Measurements from ENCODE around the gene THPO.

DNA sequence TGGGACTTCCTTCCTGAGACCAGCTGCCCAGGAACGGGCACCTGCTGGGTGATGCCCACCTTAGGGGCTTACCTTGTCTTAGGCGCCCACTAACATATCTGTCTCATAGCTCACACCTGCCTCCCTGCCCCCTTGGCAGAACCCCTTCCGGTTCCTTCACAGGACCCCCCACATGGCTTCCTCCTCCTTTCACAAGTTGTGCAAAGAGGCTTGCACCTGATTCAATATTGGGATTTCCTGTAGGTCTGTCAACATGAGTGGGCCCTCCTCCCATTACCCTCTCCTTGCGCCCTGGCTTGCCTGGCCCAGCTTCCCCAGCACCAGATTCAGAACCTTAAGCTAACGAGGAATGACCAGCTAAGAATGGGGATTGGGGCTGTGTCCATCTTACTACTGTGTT, 633 bp downstream of the THPO start:
- TF ChIP-seq, protein P1, sequence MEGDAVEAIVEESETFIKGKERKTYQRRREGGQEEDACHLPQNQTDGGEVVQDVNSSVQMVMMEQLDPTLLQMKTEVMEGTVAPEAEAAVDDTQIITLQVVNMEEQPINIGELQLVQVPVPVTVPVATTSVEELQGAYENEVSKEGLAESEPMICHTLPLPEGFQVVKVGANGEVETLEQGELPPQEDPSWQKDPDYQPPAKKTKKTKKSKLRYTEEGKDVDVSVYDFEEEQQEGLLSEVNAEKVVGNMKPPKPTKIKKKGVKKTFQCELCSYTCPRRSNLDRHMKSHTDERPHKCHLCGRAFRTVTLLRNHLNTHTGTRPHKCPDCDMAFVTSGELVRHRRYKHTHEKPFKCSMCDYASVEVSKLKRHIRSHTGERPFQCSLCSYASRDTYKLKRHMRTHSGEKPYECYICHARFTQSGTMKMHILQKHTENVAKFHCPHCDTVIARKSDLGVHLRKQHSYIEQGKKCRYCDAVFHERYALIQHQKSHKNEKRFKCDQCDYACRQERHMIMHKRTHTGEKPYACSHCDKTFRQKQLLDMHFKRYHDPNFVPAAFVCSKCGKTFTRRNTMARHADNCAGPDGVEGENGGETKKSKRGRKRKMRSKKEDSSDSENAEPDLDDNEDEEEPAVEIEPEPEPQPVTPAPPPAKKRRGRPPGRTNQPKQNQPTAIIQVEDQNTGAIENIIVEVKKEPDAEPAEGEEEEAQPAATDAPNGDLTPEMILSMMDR (IDR thresholded peaks at IDR 0.05; ENCODE audit: insufficient read depth, low read length, poor library complexity, severe bottlenecking): no peak
- no peak for TF ChIP-seq EZH2phosphoT487 (conservative IDR thresholded peaks at IDR 0.05; ENCODE audit: low read length)

Measured in SU-DHL-6 (cell line).